ENCODE results near the gene KRTAP5-6.

Gene KRTAP5-6

DNA sequence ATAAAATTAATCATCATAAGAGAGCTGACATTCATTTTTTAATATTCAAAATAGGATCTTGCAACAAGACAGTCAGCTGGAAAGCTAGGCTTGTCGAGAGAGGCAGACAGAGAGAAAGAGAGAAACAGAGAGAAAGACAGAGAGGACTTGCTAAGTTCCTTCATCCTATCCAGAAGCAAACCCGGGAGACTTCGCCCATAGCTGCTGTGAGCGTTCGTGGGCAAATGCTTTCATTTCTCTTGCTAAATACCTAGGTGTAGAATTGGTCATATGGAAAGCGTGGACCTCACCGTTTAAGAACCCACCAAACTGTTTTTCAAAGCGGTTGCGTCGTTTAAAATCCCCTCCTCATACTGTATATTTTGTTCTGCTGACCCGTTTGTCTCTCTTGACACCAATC lies 25.3 kb upstream of the KRTAP5-6 start:
- no peak for TF ChIP-seq CTCF (conservative IDR thresholded peaks at IDR 0.05; ENCODE audit: low read depth, low read length)
- H4K20me1 ChIP-seq (ENCODE audit: insufficient read depth): no peaks in the 10 kb centered on the region
- no peak overlapping the region for H3K27ac ChIP-seq
- no peak overlapping the region for H3K4me2 ChIP-seq
- no peaks in the 10 kb centered on the region for H3K79me2 ChIP-seq (ENCODE audit: insufficient read depth, low read depth)
- no peak overlapping the region for H2AFZ ChIP-seq (ENCODE audit: low read depth)
- no peak overlapping the region for H3K4me3 ChIP-seq (IDR thresholded peaks at IDR 0.05; ENCODE audit: insufficient read depth, low read depth, low read length)
- no peak overlapping the region for H3K9ac ChIP-seq
- no peaks in the 10 kb centered on the region for H3K4me1 ChIP-seq (ENCODE audit: low read depth, poor library complexity, severe bottlenecking)
- no peaks in the 10 kb centered on the region for H3K36me3 ChIP-seq (ENCODE audit: insufficient read depth)
- peaks cover 80% of the 10 kb centered on the region for H3K27me3 ChIP-seq (ENCODE audit: insufficient read depth, low read depth)

DNA sequence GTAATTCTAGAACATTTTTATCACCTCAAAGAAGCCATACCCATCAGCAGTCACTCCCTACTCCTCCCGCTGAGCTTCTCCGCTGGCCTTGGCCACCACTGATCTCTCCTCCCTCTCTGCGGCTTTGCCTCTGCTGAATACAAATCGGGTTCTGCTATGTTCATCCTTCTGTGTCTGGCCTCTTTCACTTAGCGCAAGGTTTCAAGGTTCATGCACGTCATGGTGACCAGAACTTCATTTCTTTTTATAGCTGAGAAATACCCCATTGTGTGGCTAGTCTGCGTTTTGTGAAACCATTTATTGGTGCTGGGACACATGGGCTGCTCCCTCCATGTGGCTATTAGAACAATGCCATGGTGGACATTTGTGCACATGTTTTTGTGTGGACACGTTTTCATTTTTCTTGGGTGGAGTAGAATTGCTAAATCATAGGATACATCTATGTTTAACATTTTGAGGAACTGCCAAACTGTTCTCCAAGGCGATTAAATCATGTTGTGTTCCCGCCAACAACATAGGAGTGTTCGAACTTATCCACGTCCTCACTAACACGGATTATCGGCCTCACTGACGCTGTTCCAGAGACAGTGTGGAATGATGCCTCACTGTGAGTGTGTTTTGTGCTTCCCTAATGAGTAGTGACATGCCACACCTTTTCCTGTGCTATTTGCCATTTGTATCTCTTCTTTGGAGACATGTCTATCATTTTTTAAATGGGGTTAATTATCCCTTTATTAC lies 24.2 kb upstream of the KRTAP5-6 start:
- Histone ChIP-seq H3K27me3 (ENCODE audit: insufficient read depth, low read depth) (peaks cover 84% of the 10 kb centered on the region), H2AFZ (ENCODE audit: low read depth) (no peak overlapping the region), H3K27ac (no peak overlapping the region), H3K79me2 (ENCODE audit: insufficient read depth, low read depth) (no peaks in the 10 kb centered on the region), H3K4me1 (ENCODE audit: low read depth, poor library complexity, severe bottlenecking) (no peaks in the 10 kb centered on the region), H4K20me1 (ENCODE audit: insufficient read depth) (no peaks in the 10 kb centered on the region), H3K36me3 (ENCODE audit: insufficient read depth) (no peaks in the 10 kb centered on the region), H3K9ac (no peak overlapping the region), H3K4me3 (IDR thresholded peaks at IDR 0.05; ENCODE audit: insufficient read depth, low read depth, low read length) (no peak overlapping the region), H3K4me2 (no peak overlapping the region)
- no peak for TF ChIP-seq CTCF (conservative IDR thresholded peaks at IDR 0.05; ENCODE audit: low read depth, low read length)

GRCh38 chr11:1673446-1674172 lies 23.4 kb upstream of the KRTAP5-6 start:
- no peaks in the 10 kb centered on the region for H4K20me1 ChIP-seq (ENCODE audit: insufficient read depth)
- no peak overlapping the region for H3K4me3 ChIP-seq (IDR thresholded peaks at IDR 0.05; ENCODE audit: insufficient read depth, low read depth, low read length)
- H3K9ac ChIP-seq: no peak overlapping the region
- TF ChIP-seq CTCF (conservative IDR thresholded peaks at IDR 0.05; ENCODE audit: low read depth, low read length): no peak
- no peak overlapping the region for H3K27ac ChIP-seq
- no peaks in the 10 kb centered on the region for H3K36me3 ChIP-seq (ENCODE audit: insufficient read depth)
- H3K4me1 ChIP-seq (ENCODE audit: low read depth, poor library complexity, severe bottlenecking): no peaks in the 10 kb centered on the region
- no peak overlapping the region for H2AFZ ChIP-seq (ENCODE audit: low read depth)
- H3K27me3 ChIP-seq (ENCODE audit: insufficient read depth, low read depth): peaks cover 81% of the 10 kb centered on the region
- H3K79me2 ChIP-seq (ENCODE audit: insufficient read depth, low read depth): no peaks in the 10 kb centered on the region
- H3K4me2 ChIP-seq: no peak overlapping the region

- no peak overlapping the region for H2AFZ ChIP-seq (ENCODE audit: low read depth)
- H3K27ac ChIP-seq: no peak overlapping the region
- H3K4me3 ChIP-seq (IDR thresholded peaks at IDR 0.05; ENCODE audit: insufficient read depth, low read depth, low read length): no peak overlapping the region
- H3K4me1 ChIP-seq (ENCODE audit: low read depth, poor library complexity, severe bottlenecking): no peaks in the 10 kb centered on the region
- H4K20me1 ChIP-seq (ENCODE audit: insufficient read depth): no peaks in the 10 kb centered on the region
- H3K79me2 ChIP-seq (ENCODE audit: insufficient read depth, low read depth): no peaks in the 10 kb centered on the region
- H3K36me3 ChIP-seq (ENCODE audit: insufficient read depth): no peaks in the 10 kb centered on the region
- no peak for TF ChIP-seq CTCF (conservative IDR thresholded peaks at IDR 0.05; ENCODE audit: low read depth, low read length)
- no peak overlapping the region for H3K4me2 ChIP-seq
- no peak overlapping the region for H3K9ac ChIP-seq
- H3K27me3 ChIP-seq (ENCODE audit: insufficient read depth, low read depth): peaks cover 84% of the 10 kb centered on the region
Measured at GRCh38 chr11:1674173-1675131, 22.5 kb upstream of the KRTAP5-6 start.

All from KMS-11 (cell line).